Measurements from ENCODE around the gene ZNF507. TPM values are rescaled to one million over a fixed set of nuclear protein-coding genes. Genes with fewer than 3 reads are reported as not detected.
"Not testable (repeated sequence)": the region's sequence is repeated elsewhere in the genome, so short reads cannot be mapped to it uniquely, and the experiment has no call there.

Gene ZNF507
- total and polyA plus RNA-seq, 2 of the 8 experiments (the other 6 are each of a cell fraction or from before 2014, with no cell fraction given) = 8.6 to 28.8 TPM

- not testable (repeated sequence) for H3K18ac ChIP-seq (ENCODE audit: extremely low read depth, low read length)
Observed at GRCh38 chr19:32377088-32377487, 31.7 kb downstream of the ZNF507 start.

More at GRCh38 chr19:32377088-32377487, 31.7 kb downstream of the ZNF507 start:
- not testable (repeated sequence) for H2BK20ac ChIP-seq (ENCODE audit: low read length); H2BK12ac ChIP-seq (ENCODE audit: low read depth, low read length); FAIRE-seq; H2BK5ac ChIP-seq (ENCODE audit: low read depth, low read length); H2BK15ac ChIP-seq (ENCODE audit: low read length); H3K79me2 ChIP-seq (ENCODE audit: control insufficient read depth in 1 of 2, insufficient read depth in 2 of 2, low read length in 2 of 2); H3K4ac ChIP-seq (replicated peaks; ENCODE audit: insufficient read length, low read depth, low read length); H3K14ac ChIP-seq (ENCODE audit: insufficient read length); H3K4me1 ChIP-seq (replicated peaks in 1 of 4; ENCODE audit: control insufficient read depth in 3 of 4, insufficient read depth in 4 of 4, low read length in 3 of 4); H3K23me2 ChIP-seq (ENCODE audit: low read depth, low read length); H4K20me1 ChIP-seq (replicated peaks in 1 of 2; ENCODE audit: control insufficient read depth in 1 of 2, insufficient read depth in 2 of 2, low read length in 2 of 2); H2AFZ ChIP-seq (ENCODE audit: low read length); H3K4me3 ChIP-seq (ENCODE audit: extremely low read depth in 1 of 4, insufficient read depth in 2 of 4, low read depth in 3 of 4, low read length in 4 of 4); H3K23ac ChIP-seq (ENCODE audit: insufficient read length); H3K4me2 ChIP-seq (ENCODE audit: insufficient read depth in 1 of 2, low read depth in 2 of 2, low read length in 2 of 2); H3K9ac ChIP-seq (replicated peaks in 1 of 4; ENCODE audit: extremely low read depth in 1 of 4, low read depth in 3 of 4, low read length in 3 of 4); H4K8ac ChIP-seq (ENCODE audit: extremely low read depth, insufficient read depth, low read length); H3K27ac ChIP-seq (ENCODE audit: low read depth, low read length); H2BK120ac ChIP-seq (replicated peaks; ENCODE audit: low read depth, low read length); H3K56ac ChIP-seq (replicated peaks; ENCODE audit: insufficient read length, low read depth, low read length); H3K79me1 ChIP-seq (ENCODE audit: low read depth, low read length); H4K5ac ChIP-seq (ENCODE audit: insufficient read length, low read depth, low read length); H4K91ac ChIP-seq (replicated peaks; ENCODE audit: insufficient read length, low read length); H3K27me3 ChIP-seq (replicated peaks in 1 of 4; ENCODE audit: control insufficient read depth in 3 of 4, extremely low read depth in 1 of 4, insufficient read depth in 3 of 4, low read length in 3 of 4); H3K9me3 ChIP-seq (ENCODE audit: insufficient read depth in 2 of 2, low read depth in 1 of 2, low read length in 1 of 2); H2AK5ac ChIP-seq (ENCODE audit: low read depth, low read length)
- H3K36me3 ChIP-seq (ENCODE audit: control insufficient read depth in 2 of 4, insufficient read depth in 4 of 4, low read length in 3 of 4) = peaks cover 5 to 40% (median 22%) of the 10 kb centered on the region in 4 experiments; a peak in 7 of 8 replicates
- ChIA-PET POLR2A (ENCODE audit: partially characterized antibody) (interaction anchor here (1.0 kb wide), 1 partner anchor 11 kb away, joined by 4 read pairs; no protein-coding TSS in a partner anchor), CTCF (ENCODE audit: partially characterized antibody) (interaction anchor here (0.8 to 3.0 kb wide), 6 partner anchors 9 to 88 kb away, joined by 3 to 9 read pairs (median 4); no protein-coding TSS in a partner anchor)
- 92% methylated on average over 9 of the region's 9 CpGs; no CpG with 5 or more reads in 1 of the 2 experiments for WGBS, 2 experiments (ENCODE audit: extremely low coverage in 1 of 2, insufficient coverage in 1 of 2, insufficient read length in 1 of 2, insufficient replicate concordance in 2 of 2, low coverage in 1 of 2, low lambda C conversion rate in 2 of 2, missing lambda C conversion rate in 1 of 2)
- peak; percentile 53 to 55 for TF ChIP-seq RAD21 (IDR thresholded peaks at IDR 0.05 in 1 of 2, conservative IDR thresholded peaks at IDR 0.05 in 1 of 2; ENCODE audit: low read depth in 2 of 2, low read length in 2 of 2)
- TF ChIP-seq CTCF (IDR thresholded peaks at IDR 0.05; ENCODE audit: control extremely low read depth in 1 of 3, insufficient read depth in 1 of 3, low read depth in 1 of 3, low read length in 3 of 3) = peak; percentile 10 to 56 (median 36)
- DNase-seq (ENCODE audit: low read depth in 1 of 2, low spot score in 2 of 2) = peak in 1 of 2 experiments; percentile 55
